A673 (cell line): ENCODE data around the gene SFXN2.

ENCODE experiments used
- EZH2 ChIP-seq: fragments of 200-600 bp; sonication (generic); IDR thresholded peaks from 2 replicates; pipeline ENCODE4 v1.6.1; 2017; ENCODE audit warnings: borderline replicate concordance, low read depth, mild to moderate bottlenecking, mixed read lengths, antibody characterized with exemption, low read length; ENCODE audit not compliant: poor library complexity, severe bottlenecking
- TF ChIP-seq, protein P1 (sequence below): fragments of 300-800, 200-600 bp; sonication (generic); conservative IDR thresholded peaks from 2 replicates; pipeline ENCODE4 v1.5.1; 2017; ENCODE audit warnings: low read depth, mild to moderate bottlenecking, antibody characterized with exemption, low read length, moderate library complexity, mixed read lengths

DNA sequence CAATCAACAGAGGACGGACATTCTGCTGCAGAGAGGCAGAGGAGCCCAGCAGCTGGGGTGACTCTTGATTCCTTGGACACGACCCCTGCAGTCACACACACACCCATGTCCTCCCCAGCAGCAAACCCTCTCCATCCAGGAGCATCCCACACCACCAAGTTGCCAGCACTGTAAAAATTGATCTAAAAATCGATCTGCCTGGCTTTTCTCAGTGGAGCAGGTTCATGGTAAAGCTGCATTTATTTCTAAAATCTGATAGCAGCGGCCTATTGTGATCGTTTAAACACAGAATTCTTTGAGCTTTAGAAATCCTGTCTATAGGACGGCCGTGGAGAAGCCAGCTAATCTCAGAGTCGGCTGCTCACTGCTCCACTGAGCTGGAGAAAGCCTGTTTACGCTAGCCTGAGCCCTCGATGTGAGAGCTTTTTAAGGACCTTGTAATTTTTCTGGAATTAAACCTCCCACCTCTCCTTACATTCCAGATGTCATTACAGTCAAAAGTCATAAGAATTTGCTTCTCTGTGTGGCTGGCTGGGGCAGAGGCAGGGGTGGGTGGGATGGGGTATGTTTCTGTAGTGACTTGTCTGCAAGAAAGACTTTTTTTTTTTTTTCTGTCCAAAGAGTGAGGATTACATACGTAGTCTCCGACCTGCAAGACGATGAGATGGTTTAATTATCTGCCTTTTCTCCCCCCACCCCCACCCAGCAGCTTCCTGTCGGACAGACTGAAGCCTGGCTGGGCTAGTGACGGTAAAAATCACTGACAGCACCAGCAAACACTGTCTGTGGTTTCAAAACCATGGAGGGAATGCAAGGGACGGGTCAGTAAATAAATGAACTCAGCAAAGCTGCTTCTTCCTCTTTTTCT is 38.5 kb upstream of the SFXN2 start:
- TF ChIP-seq, protein P1, sequence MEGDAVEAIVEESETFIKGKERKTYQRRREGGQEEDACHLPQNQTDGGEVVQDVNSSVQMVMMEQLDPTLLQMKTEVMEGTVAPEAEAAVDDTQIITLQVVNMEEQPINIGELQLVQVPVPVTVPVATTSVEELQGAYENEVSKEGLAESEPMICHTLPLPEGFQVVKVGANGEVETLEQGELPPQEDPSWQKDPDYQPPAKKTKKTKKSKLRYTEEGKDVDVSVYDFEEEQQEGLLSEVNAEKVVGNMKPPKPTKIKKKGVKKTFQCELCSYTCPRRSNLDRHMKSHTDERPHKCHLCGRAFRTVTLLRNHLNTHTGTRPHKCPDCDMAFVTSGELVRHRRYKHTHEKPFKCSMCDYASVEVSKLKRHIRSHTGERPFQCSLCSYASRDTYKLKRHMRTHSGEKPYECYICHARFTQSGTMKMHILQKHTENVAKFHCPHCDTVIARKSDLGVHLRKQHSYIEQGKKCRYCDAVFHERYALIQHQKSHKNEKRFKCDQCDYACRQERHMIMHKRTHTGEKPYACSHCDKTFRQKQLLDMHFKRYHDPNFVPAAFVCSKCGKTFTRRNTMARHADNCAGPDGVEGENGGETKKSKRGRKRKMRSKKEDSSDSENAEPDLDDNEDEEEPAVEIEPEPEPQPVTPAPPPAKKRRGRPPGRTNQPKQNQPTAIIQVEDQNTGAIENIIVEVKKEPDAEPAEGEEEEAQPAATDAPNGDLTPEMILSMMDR, result no peak
- TF ChIP-seq EZH2, result no peak
